SU-DHL-6 (cell line): ENCODE measurements around the gene NSG1.

Experiments used
- H2AFZ ChIP-seq: fragments of 200-600 bp; sonication (generic); 2 replicates; pipeline ENCODE4 v1.6.1; 2014; ENCODE audit warnings: low read depth, mild to moderate bottlenecking, moderate library complexity, mixed read lengths, antibody characterized with exemption, low read length; ENCODE audit not compliant: severe bottlenecking
- H3F3A ChIP-seq: fragments of 200-600 bp; shearing (Covaris generic); 2 replicates; pipeline ENCODE4 v1.6.0; 2016; ENCODE audit warnings: antibody characterized with exemption, mild to moderate bottlenecking; ENCODE audit not compliant: insufficient read depth
- H3K27ac ChIP-seq: fragments of 200-600 bp; sonication (generic); 2 replicates; pipeline ENCODE4 v1.5.1; 2016; ENCODE audit warnings: low read depth, mild to moderate bottlenecking, low read length, moderate library complexity, mixed read lengths
- H3K27me3 ChIP-seq: fragments of 200-600 bp; sonication (generic), shearing (Covaris generic); 2 replicates; pipeline ENCODE4 v1.6.0; 2014; ENCODE audit warnings: mild to moderate bottlenecking, low read length
- H3K36me3 ChIP-seq: fragments of 200-600 bp; sonication (generic); 2 replicates; pipeline ENCODE4 v1.6.1; 2014; ENCODE audit warnings: mild to moderate bottlenecking, low read length, mixed read lengths
- H3K4me2 ChIP-seq: fragments of 300-600, 200-600 bp; shearing (Covaris generic), sonication (generic); 2 replicates; pipeline ENCODE4 v1.6.0; 2014; ENCODE audit warnings: low read length, low read depth, mild to moderate bottlenecking; ENCODE audit not compliant: poor library complexity, severe bottlenecking
- H3K4me3 ChIP-seq: fragments of 200-600 bp; sonication (generic); 2 replicates; pipeline ENCODE4 v1.5.1; 2014; ENCODE audit warnings: antibody characterized with exemption, low read length, mild to moderate bottlenecking, mixed read lengths; ENCODE audit not compliant: insufficient read depth, poor library complexity, severe bottlenecking
- H3K79me2 ChIP-seq: fragments of 200-600 bp; sonication (generic); 2 replicates; pipeline ENCODE4 v1.6.1; 2014; ENCODE audit warnings: mild to moderate bottlenecking, low read length, moderate library complexity; ENCODE audit not compliant: insufficient read depth
- H3K9ac ChIP-seq: fragments of 200-600 bp; sonication (generic); 2 replicates; pipeline ENCODE4 v1.7.0; 2014; ENCODE audit warnings: mild to moderate bottlenecking, low read length
- H3K9me2 ChIP-seq: fragments of 200-600 bp; sonication (generic); replicated peaks from 2 replicates; pipeline ENCODE4 v1.6.1; 2014; ENCODE audit warnings: low read length; ENCODE audit not compliant: insufficient read depth
- H3K9me3 ChIP-seq: fragments of 200-600 bp; sonication (generic); 2 replicates; pipeline ENCODE4 v1.6.1; 2014; ENCODE audit warnings: low read length, mixed read lengths; ENCODE audit not compliant: insufficient read depth
- H4K20me1 ChIP-seq: fragments of 200-600 bp; sonication (generic); 2 replicates; pipeline ENCODE4 v1.6.1; 2014; ENCODE audit warnings: low read depth, mild to moderate bottlenecking, antibody characterized with exemption, low read length, moderate library complexity, mixed read lengths
- EZH2phosphoT487 ChIP-seq: fragments of 200-600 bp; sonication (generic), shearing (Covaris generic); conservative IDR thresholded peaks from 2 replicates; pipeline ENCODE4 v1.6.1; 2018; ENCODE audit warnings: mild to moderate bottlenecking, antibody characterized with exemption, low read length, moderate library complexity, mixed read lengths
- TF ChIP-seq, protein P1 (sequence below): fragments of 200-600 bp; sonication (generic); IDR thresholded peaks from one replicate; pipeline ENCODE4 v1.5.1; 2017; ENCODE audit warnings: antibody characterized with exemption, mild to moderate bottlenecking, low read length, moderate library complexity; ENCODE audit not compliant: insufficient read depth, poor library complexity, severe bottlenecking

Gene NSG1

GRCh38 chr4:4361883-4362282, 25.0 kb upstream of the NSG1 start:
- Histone ChIP-seq H3F3A (no peaks in the 10 kb centered on the region), H3K79me2 (no peaks in the 10 kb centered on the region), H3K27ac (peak overlapping the region; percentile 17), H2AFZ (no peak overlapping the region), H3K27me3 (no peaks in the 10 kb centered on the region), H3K9me2 (no peaks in the 10 kb centered on the region), H3K36me3 (no peaks in the 10 kb centered on the region), H4K20me1 (no peaks in the 10 kb centered on the region), H3K4me3 (no peak overlapping the region), H3K9me3 (no peaks in the 10 kb centered on the region; the same call in 1 of the 2 replicates), H3K4me2 (no peak overlapping the region), H3K9ac (no peak overlapping the region)
- TF ChIP-seq, protein P1, sequence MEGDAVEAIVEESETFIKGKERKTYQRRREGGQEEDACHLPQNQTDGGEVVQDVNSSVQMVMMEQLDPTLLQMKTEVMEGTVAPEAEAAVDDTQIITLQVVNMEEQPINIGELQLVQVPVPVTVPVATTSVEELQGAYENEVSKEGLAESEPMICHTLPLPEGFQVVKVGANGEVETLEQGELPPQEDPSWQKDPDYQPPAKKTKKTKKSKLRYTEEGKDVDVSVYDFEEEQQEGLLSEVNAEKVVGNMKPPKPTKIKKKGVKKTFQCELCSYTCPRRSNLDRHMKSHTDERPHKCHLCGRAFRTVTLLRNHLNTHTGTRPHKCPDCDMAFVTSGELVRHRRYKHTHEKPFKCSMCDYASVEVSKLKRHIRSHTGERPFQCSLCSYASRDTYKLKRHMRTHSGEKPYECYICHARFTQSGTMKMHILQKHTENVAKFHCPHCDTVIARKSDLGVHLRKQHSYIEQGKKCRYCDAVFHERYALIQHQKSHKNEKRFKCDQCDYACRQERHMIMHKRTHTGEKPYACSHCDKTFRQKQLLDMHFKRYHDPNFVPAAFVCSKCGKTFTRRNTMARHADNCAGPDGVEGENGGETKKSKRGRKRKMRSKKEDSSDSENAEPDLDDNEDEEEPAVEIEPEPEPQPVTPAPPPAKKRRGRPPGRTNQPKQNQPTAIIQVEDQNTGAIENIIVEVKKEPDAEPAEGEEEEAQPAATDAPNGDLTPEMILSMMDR = no peak
- TF ChIP-seq EZH2phosphoT487 = no peak

DNA sequence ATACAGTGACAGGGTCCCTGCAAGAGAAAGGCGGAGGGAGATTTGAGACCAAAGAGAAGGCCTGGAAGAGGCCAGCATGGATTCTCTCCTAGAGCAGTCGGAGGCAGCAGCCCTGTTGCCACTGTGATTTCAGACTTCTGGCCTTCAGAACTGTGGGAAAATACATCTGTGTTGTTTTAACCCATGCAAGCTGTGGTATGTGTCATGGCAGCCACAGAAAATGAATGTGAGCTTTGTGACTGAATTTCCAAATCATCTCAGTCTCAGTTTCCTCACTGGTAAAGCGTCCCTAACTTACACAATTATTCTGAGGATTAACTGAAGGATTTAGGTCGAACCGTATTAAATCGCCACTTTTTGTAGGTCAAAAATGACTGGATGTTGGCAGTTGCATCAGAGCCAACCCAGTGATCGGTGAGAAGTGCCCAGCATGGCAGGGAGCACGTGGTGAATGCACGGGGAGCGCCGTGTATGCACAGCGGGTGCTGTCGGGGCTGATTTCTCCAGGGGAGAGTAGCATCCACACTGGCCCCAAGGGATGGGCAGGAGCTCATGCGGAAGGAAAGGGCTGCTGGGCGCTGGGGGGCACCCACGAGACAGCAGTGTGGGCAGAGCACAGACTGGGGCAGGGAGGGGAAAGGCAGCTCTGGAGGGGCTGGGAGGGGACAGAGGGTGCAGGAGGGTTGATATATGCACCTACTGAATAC, 23.8 kb upstream of the NSG1 start:
- Histone ChIP-seq H2AFZ (no peak overlapping the region), H3K9me2 (no peaks in the 10 kb centered on the region), H3F3A (no peaks in the 10 kb centered on the region), H3K4me2 (no peak overlapping the region), H4K20me1 (no peaks in the 10 kb centered on the region), H3K9me3 (no peaks in the 10 kb centered on the region; the same call in 1 of the 2 replicates), H3K36me3 (no peaks in the 10 kb centered on the region), H3K79me2 (no peaks in the 10 kb centered on the region), H3K27ac (no peak overlapping the region), H3K4me3 (no peak overlapping the region), H3K9ac (no peak overlapping the region), H3K27me3 (no peaks in the 10 kb centered on the region)
- TF ChIP-seq, protein P1 = no peak
- TF ChIP-seq EZH2phosphoT487 = no peak

DNA sequence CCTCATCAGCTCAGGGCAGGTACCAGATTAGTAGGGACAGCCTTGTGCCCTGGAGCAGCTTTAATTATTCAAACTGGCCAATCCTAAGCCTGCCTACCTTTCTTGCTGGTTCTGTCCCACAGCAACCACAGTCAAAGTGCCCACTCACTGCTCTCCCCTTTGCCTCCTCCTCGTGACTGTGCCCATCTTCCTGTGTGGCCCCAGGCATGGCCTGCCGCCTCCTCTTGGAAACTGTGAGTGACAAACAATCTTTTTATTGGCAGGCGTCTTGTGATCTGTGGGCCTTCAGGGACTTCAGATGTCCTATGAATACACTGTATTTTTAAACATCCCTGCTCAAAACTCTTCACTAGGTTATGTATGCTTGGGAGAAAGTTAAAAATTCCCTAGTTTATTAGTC, 22.8 kb upstream of the NSG1 start:
- H4K20me1 ChIP-seq = no peaks in the 10 kb centered on the region
- no peak overlapping the region for H2AFZ ChIP-seq
- H3K9ac ChIP-seq = no peak overlapping the region
- no peak overlapping the region for H3K4me3 ChIP-seq
- H3K27ac ChIP-seq = no peak overlapping the region
- no peaks in the 10 kb centered on the region for H3K27me3 ChIP-seq
- H3F3A ChIP-seq = no peaks in the 10 kb centered on the region
- H3K9me3 ChIP-seq = no peaks in the 10 kb centered on the region; the same call in 1 of the 2 replicates
- H3K36me3 ChIP-seq = no peaks in the 10 kb centered on the region
- TF ChIP-seq, protein P1 = no peak
- no peak for TF ChIP-seq EZH2phosphoT487
- H3K79me2 ChIP-seq = no peaks in the 10 kb centered on the region
- H3K4me2 ChIP-seq = no peak overlapping the region
- no peaks in the 10 kb centered on the region for H3K9me2 ChIP-seq
